Measurements from ENCODE around the gene CLIP4.

CLIP4 gene

GRCh38 chr2:29072251-29072650 lies 43.0 kb upstream of the CLIP4 start:
- ATAC-seq (ENCODE audit: insufficient read depth, low read depth), result no peak
- Histone ChIP-seq H3K9me3 (ENCODE audit: insufficient read depth, low read length, severe bottlenecking) (no peaks in the 10 kb centered on the region), H3K36me3 (ENCODE audit: insufficient read depth, low read length) (no peaks in the 10 kb centered on the region), H4K20me1 (ENCODE audit: insufficient read depth, low read length) (no peaks in the 10 kb centered on the region), H3K27me3 (ENCODE audit: insufficient read depth, low read length, poor library complexity) (peaks cover 4% of the 10 kb centered on the region), H2AFZ (ENCODE audit: low read depth, low read length) (no peak overlapping the region), H3K79me2 (ENCODE audit: insufficient read depth, low read length) (no peaks in the 10 kb centered on the region), H3K9ac (ENCODE audit: low read depth, low read length) (no peak overlapping the region), H3K27ac (ENCODE audit: low read length) (no peak overlapping the region), H3K4me3 (ENCODE audit: low read depth in 1 of 2, low read length in 2 of 2) (no peak overlapping the region), H3K4me2 (ENCODE audit: insufficient read depth, low read length) (no peak overlapping the region), H3K4me1 (ENCODE audit: insufficient read depth, low read length) (no peaks in the 10 kb centered on the region)
- TF ChIP-seq EZH2 (IDR thresholded peaks at IDR 0.05; ENCODE audit: borderline replicate concordance, low read depth, low read length, severe bottlenecking) (no peak), CTCF (IDR thresholded peaks at IDR 0.05; ENCODE audit: borderline replicate concordance, extremely low read depth, low read length, poor library complexity, severe bottlenecking) (no peak)
- no peak for DNase-seq

GRCh38 chr2:29072971-29073725 lies 42.1 kb upstream of the CLIP4 start:
- ATAC-seq (ENCODE audit: insufficient read depth, low read depth) (no peak), DNase-seq (no peak)
- Histone ChIP-seq H3K36me3 (ENCODE audit: insufficient read depth, low read length) (no peaks in the 10 kb centered on the region), H3K4me3 (ENCODE audit: low read depth in 1 of 2, low read length in 2 of 2) (no peak overlapping the region), H2AFZ (ENCODE audit: low read depth, low read length) (no peak overlapping the region), H3K4me1 (ENCODE audit: insufficient read depth, low read length) (no peaks in the 10 kb centered on the region), H3K27ac (ENCODE audit: low read length) (no peak overlapping the region), H3K9me3 (ENCODE audit: insufficient read depth, low read length, severe bottlenecking) (no peaks in the 10 kb centered on the region), H3K79me2 (ENCODE audit: insufficient read depth, low read length) (no peaks in the 10 kb centered on the region), H4K20me1 (ENCODE audit: insufficient read depth, low read length) (no peaks in the 10 kb centered on the region), H3K4me2 (ENCODE audit: insufficient read depth, low read length) (no peak overlapping the region), H3K9ac (ENCODE audit: low read depth, low read length) (no peak overlapping the region), H3K27me3 (ENCODE audit: insufficient read depth, low read length, poor library complexity) (peaks cover 4% of the 10 kb centered on the region)
- TF ChIP-seq CTCF (IDR thresholded peaks at IDR 0.05; ENCODE audit: borderline replicate concordance, extremely low read depth, low read length, poor library complexity, severe bottlenecking), result no peak
- no peak for TF ChIP-seq EZH2 (IDR thresholded peaks at IDR 0.05; ENCODE audit: borderline replicate concordance, low read depth, low read length, severe bottlenecking)

- Histone ChIP-seq H3K79me2 (ENCODE audit: insufficient read depth, low read length) (no peaks in the 10 kb centered on the region), H3K36me3 (ENCODE audit: insufficient read depth, low read length) (no peaks in the 10 kb centered on the region), H3K9me3 (ENCODE audit: insufficient read depth, low read length, severe bottlenecking) (no peaks in the 10 kb centered on the region), H3K27ac (ENCODE audit: low read length) (no peak overlapping the region), H3K9ac (ENCODE audit: low read depth, low read length) (no peak overlapping the region), H3K27me3 (ENCODE audit: insufficient read depth, low read length, poor library complexity) (peaks cover 4% of the 10 kb centered on the region), H3K4me2 (ENCODE audit: insufficient read depth, low read length) (no peak overlapping the region), H4K20me1 (ENCODE audit: insufficient read depth, low read length) (no peaks in the 10 kb centered on the region), H3K4me1 (ENCODE audit: insufficient read depth, low read length) (no peaks in the 10 kb centered on the region), H3K4me3 (ENCODE audit: low read depth in 1 of 2, low read length in 2 of 2) (no peak overlapping the region), H2AFZ (ENCODE audit: low read depth, low read length) (no peak overlapping the region)
- TF ChIP-seq EZH2 (IDR thresholded peaks at IDR 0.05; ENCODE audit: borderline replicate concordance, low read depth, low read length, severe bottlenecking), result no peak
- no peak for TF ChIP-seq CTCF (IDR thresholded peaks at IDR 0.05; ENCODE audit: borderline replicate concordance, extremely low read depth, low read length, poor library complexity, severe bottlenecking)
- ATAC-seq (ENCODE audit: insufficient read depth, low read depth), result no peak
- DNase-seq, result no peak
These were observed 41.3 kb upstream of the CLIP4 start for GRCh38 chr2:29073933-29074332.

Measured in DND-41 (cell line).